ENCODE results near the gene IFIT1. TPM values are rescaled to one million over a fixed set of nuclear protein-coding genes. Genes with fewer than 3 reads are reported as not detected.

The IFIT1 gene
- total and polyA plus RNA-seq, 9 of the 15 experiments (the other 6 are each of a cell fraction or from before 2014, with no cell fraction given), result 0.03 to 0.40 (median 0.18) TPM

DNA sequence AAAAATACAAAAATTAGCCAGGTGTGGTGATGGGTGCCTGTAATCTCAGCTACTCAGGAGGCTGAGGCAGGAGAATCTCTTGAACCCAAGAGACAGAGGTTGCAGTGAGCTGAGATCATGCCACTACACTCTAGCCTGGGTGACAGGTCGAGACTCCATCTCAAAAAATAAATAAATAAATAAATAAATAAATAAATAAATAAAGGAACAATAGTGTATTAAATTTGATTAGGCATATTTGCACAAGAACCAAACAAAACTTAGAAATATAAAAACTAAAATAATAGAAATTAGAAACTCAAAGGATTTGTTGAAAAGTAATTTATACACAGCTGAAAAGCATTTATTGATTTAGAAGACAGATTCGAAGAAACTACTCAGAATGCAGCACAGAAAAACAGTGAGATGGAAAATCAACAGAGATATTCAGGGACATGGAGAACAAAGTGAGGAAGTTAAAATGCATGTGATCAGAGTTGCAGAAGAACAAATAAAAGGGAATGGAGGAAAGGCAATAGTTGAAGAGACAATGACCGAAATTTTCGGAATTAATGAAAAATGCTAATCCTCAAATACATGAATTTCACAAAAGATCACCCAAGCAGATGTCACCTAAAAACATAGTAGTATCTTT lies 46.9 kb upstream of the IFIT1 start:
- no peak for ATAC-seq
- no peak overlapping the region for H3K27ac ChIP-seq (ENCODE audit: extremely low read depth, low read depth, low read length)
- CTCF ChIA-PET (ENCODE audit: low intra/inter-chr PET ratio), result no interaction called here

More for the DNA sequence above, 46.9 kb upstream of the IFIT1 start:
- H3K79me2 ChIP-seq (ENCODE audit: control insufficient read depth, insufficient read depth, low read length), result no peaks in the 10 kb centered on the region
- no peak for TF ChIP-seq TFAP4 (CRISPR knock-in tag; IDR thresholded peaks at IDR 0.05; ENCODE audit: borderline replicate concordance)
- TF ChIP-seq ETV5 (CRISPR knock-in tag; IDR thresholded peaks at IDR 0.05; ENCODE audit: low read depth), result no peak
- no peak for TF ChIP-seq ZNF76 (CRISPR knock-in tag; IDR thresholded peaks at IDR 0.05; ENCODE audit: borderline replicate concordance)
- TF ChIP-seq KAT2B (IDR thresholded peaks at IDR 0.05; ENCODE audit: low read depth, low read length), result no peak
- no peak for TF ChIP-seq RFX5 (IDR thresholded peaks at IDR 0.05; ENCODE audit: low read depth, low read length)
- no peak for TF ChIP-seq TCF7L2 (IDR thresholded peaks at IDR 0.05; ENCODE audit: low read depth, low read length)
- TF ChIP-seq ZNF586 (CRISPR knock-in tag; conservative IDR thresholded peaks at IDR 0.05), result no peak
- no peak for TF ChIP-seq DMBX1 (CRISPR knock-in tag; IDR thresholded peaks at IDR 0.05; ENCODE audit: borderline replicate concordance)
- H3K4me1 ChIP-seq (replicated peaks in 1 of 2; ENCODE audit: control insufficient read depth in 2 of 2, insufficient read depth in 2 of 2, low read length in 2 of 2), result peaks cover 0 to 4% of the 10 kb centered on the region in 2 experiments; a peak in 2 of 5 replicates
- H3K9me3 ChIP-seq (replicated peaks; ENCODE audit: control insufficient read depth, insufficient read depth, low read depth, low read length), result no peaks in the 10 kb centered on the region
- H4K20me1 ChIP-seq (replicated peaks; ENCODE audit: control insufficient read depth, insufficient read depth, low read length), result no peaks in the 10 kb centered on the region
- no peak overlapping the region for H3K9ac ChIP-seq (ENCODE audit: insufficient read depth in 1 of 2, low read depth in 2 of 2, low read length in 2 of 2)
- 75% methylated on average over 4 of the region's 4 CpGs for WGBS (ENCODE audit: insufficient coverage, low coverage, missing lambda C conversion rate)
- H2AFZ ChIP-seq (ENCODE audit: low read depth, low read length), result no peak overlapping the region
- DNase-seq (ENCODE audit: extremely low read depth in 1 of 4, low spot score in 3 of 4) (no peak), FAIRE-seq (no peak)
- H3K9me1 ChIP-seq (ENCODE audit: control insufficient read depth, insufficient read depth, low read length), result no peaks in the 10 kb centered on the region
- intact Hi-C loops (cut with micrococcal nuclease) (no loop called here), in situ Hi-C loops (cut with MboI) (no loop called here)
- BruUV-seq (replicated peaks), result no TSS peak
- H3K36me3 ChIP-seq (ENCODE audit: control insufficient read depth, insufficient read depth, low read length), result no peaks in the 10 kb centered on the region
- no peak overlapping the region for H3K4me2 ChIP-seq (ENCODE audit: insufficient read depth, low read length)
- H3K27me3 ChIP-seq (ENCODE audit: control insufficient read depth in 2 of 2, insufficient read depth in 2 of 2, low read length in 2 of 2), result no peaks in the 10 kb centered on the region
- H3K4me3 ChIP-seq, result no peak overlapping the region
- POLR2A ChIA-PET, result no interaction called here
